ENCODE data around the gene GNB1.

DNA sequence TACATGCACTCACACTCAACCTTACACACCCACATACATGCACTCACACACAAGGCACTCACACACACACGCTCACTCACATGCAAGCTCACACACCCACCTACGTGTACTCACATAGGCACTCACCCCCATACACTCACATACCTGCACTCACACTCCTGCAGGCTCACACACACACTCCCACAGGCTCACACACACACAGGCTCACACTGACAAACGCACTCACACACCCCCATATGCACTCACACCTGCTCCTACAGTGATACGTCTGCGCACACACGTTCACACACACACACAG lies 47.3 kb upstream of the GNB1 start:
- no peak for TF ChIP-seq GATA2 (IDR thresholded peaks at IDR 0.05; ENCODE audit: low read depth, low read length)
- TF ChIP-seq GATA3 (IDR thresholded peaks at IDR 0.05; ENCODE audit: low read depth, low read length): no peak
